CD14-positive monocyte (primary cell): ENCODE measurements around the gene LPCAT4. TPM values are rescaled to one million over a fixed set of nuclear protein-coding genes. Genes with fewer than 3 reads are reported as not detected.

Experiments
- DNase-seq, 3 donors: peaks; one replicate each; pipeline ENCODE4 v3.0.0-alpha.2; 2011 to 2022
- H2AFZ ChIP-seq: 2 replicates; pipeline ENCODE4 v1.6.0; 2012; ENCODE audit warnings: mild to moderate bottlenecking, low read depth, low read length, inconsistent platforms; ENCODE audit not compliant: insufficient read depth, poor library complexity, severe bottlenecking
- H3K27ac ChIP-seq, 2 donors: 1 replicate in 1 of 2; 2 replicates in 1 of 2; pipeline ENCODE4 v1.5.1; 2012 to 2013; ENCODE audit warnings: low read length in 2 of 2, control low read depth in 1 of 2, inconsistent platforms in 1 of 2, low read depth in 1 of 2, mild to moderate bottlenecking in 1 of 2
- H3K27me3 ChIP-seq, 2 donors: one replicate each; pipeline versions ENCODE4 v1.6.0 to v1.6.1; 2011 to 2013; ENCODE audit warnings: low read length in 2 of 2; ENCODE audit not compliant: control insufficient read depth in 2 of 2, insufficient read depth in 2 of 2
- H3K36me3 ChIP-seq, 2 donors: replicated peaks in 1 of 2; 1 replicate in 1 of 2; 2 replicates in 1 of 2; pipeline versions ENCODE4 v1.5.1 to v1.6.1; 2012 to 2013; ENCODE audit warnings: low read length in 2 of 2, control low read depth in 1 of 2, inconsistent platforms in 1 of 2, mild to moderate bottlenecking in 1 of 2; ENCODE audit not compliant: insufficient read depth in 2 of 2, control insufficient read depth in 1 of 2
- H3K4me1 ChIP-seq, 2 donors: 1 replicate in 1 of 2; 2 replicates in 1 of 2; pipeline versions ENCODE4 v1.5.1 to v1.6.1; 2012 to 2013; ENCODE audit warnings: low read length in 2 of 2, control low read depth in 1 of 2, inconsistent platforms in 1 of 2, mild to moderate bottlenecking in 1 of 2, moderate library complexity in 1 of 2; ENCODE audit not compliant: insufficient read depth in 2 of 2, control insufficient read depth in 1 of 2
- H3K4me2 ChIP-seq: replicated peaks from 2 replicates; pipeline ENCODE3; 2012; ENCODE audit warnings: low read length, moderate library complexity, mild to moderate bottlenecking; ENCODE audit not compliant: poor library complexity, severe bottlenecking; ENCODE audit errors: extremely low read depth
- H3K4me3 ChIP-seq, 3 experiments: fragments of 200-600 bp in 1 of 3; sonication (generic) in 1 of 3; replicated peaks in 1 of 3; 1 replicate in 2 of 3; 2 replicates in 1 of 3; pipeline ENCODE4 v1.5.1; 2011 to 2013; ENCODE audit warnings: low read length in 3 of 3, mild to moderate bottlenecking in 3 of 3, control low read depth in 2 of 3, low read depth in 2 of 3, inconsistent platforms in 1 of 3, moderate library complexity in 1 of 3
- H3K79me2 ChIP-seq: 2 replicates; pipeline ENCODE4 v1.6.0; 2012; ENCODE audit warnings: mild to moderate bottlenecking, control low read depth, inconsistent platforms, low read length, moderate library complexity; ENCODE audit not compliant: insufficient read depth
- H3K9ac ChIP-seq: 2 replicates; pipeline ENCODE4 v1.6.0; 2017; ENCODE audit warnings: low read length, mild to moderate bottlenecking; ENCODE audit not compliant: insufficient read depth, poor library complexity, severe bottlenecking
- H3K9me3 ChIP-seq, 2 donors: replicated peaks in 1 of 2; 1 replicate in 1 of 2; 2 replicates in 1 of 2; pipeline versions ENCODE4 v1.5.1 to v1.6.1; 2012 to 2013; ENCODE audit warnings: low read length in 2 of 2, control low read depth in 1 of 2; ENCODE audit not compliant: control insufficient read depth in 1 of 2, insufficient read depth in 1 of 2
- H4K20me1 ChIP-seq: 2 replicates; pipeline ENCODE4 v1.6.0; 2012; ENCODE audit warnings: mild to moderate bottlenecking, low read length, control low read depth, moderate library complexity; ENCODE audit not compliant: insufficient read depth
- H3K27ac Mint-ChIP-seq, 7 donors: one replicate each; pipeline ENCODE4 v1.8.0; 2020; ENCODE audit warnings: mild to moderate bottlenecking in 7 of 7, mixed read lengths in 7 of 7, moderate library complexity in 6 of 7, inconsistent platforms in 2 of 7
- H3K27me3 Mint-ChIP-seq, 3 donors: one replicate each; pipeline ENCODE4 v1.8.0; 2021 to 2022; ENCODE audit warnings: low read depth in 3 of 3, mild to moderate bottlenecking in 3 of 3, mixed read lengths in 3 of 3, moderate library complexity in 3 of 3, inconsistent platforms in 1 of 3
- H3K36me3 Mint-ChIP-seq, 2 donors: one replicate each; pipeline ENCODE4 v1.8.0; 2020; ENCODE audit warnings: mixed read lengths in 2 of 2, inconsistent platforms in 1 of 2, mild to moderate bottlenecking in 1 of 2
- H3K4me1 Mint-ChIP-seq: one replicate; pipeline ENCODE4 v1.8.0; 2020; ENCODE audit warnings: mild to moderate bottlenecking, mixed read lengths
- H3K4me3 Mint-ChIP-seq, 2 donors: one replicate each; pipeline ENCODE4 v1.8.0; 2020; ENCODE audit warnings: mild to moderate bottlenecking in 2 of 2, mixed read lengths in 2 of 2, moderate library complexity in 1 of 2
- H3K9me3 Mint-ChIP-seq, 7 donors: one replicate each; pipeline ENCODE4 v1.8.0; 2020 to 2022; ENCODE audit warnings: mixed read lengths in 7 of 7, mild to moderate bottlenecking in 6 of 7, moderate library complexity in 6 of 7, inconsistent platforms in 2 of 7
- WGBS: methylation state at CpG from one replicate; pipeline ENCODE4 v1.1.5; 2013; ENCODE audit warnings: missing lambda C conversion rate; ENCODE audit not compliant: insufficient coverage; 5-methylcytosine and 5-hydroxymethylcytosine counted together
- intact Hi-C, 2 donors: fragments of 100-400 bp; cut with micrococcal nuclease; formaldehyde crosslinking; loops; one replicate each; pipeline versions ENCODE4 v1.15.0 to v1.15.1; 2023
- polyA plus RNA-seq, 3 donors: library from polyadenylated mRNA; depleted of rRNA in 1 of 3; unstranded in 2 of 3; stranded (reverse) in 1 of 3; fragments of 300-500 nt in 2 of 3; fragments of >200 nt in 1 of 3; fragmentation: Illumina TruSeq in 2 of 3; gene quantifications; 1 replicate in 2 of 3; 2 replicates in 1 of 3; pipeline ENCODE4 v1.2.3, GENCODE V29; 2012 to 2021
- TF ChIP-seq, protein P1 (sequence below): fragments of 200-600 bp; IDR thresholded peaks from one replicate; pipeline ENCODE4 v1.8.0; 2022; ENCODE audit warnings: antibody characterized with exemption, mild to moderate bottlenecking

The LPCAT4 gene
- polyA plus RNA-seq, 3 donors, result 3.3 to 39.5 (median 4.2) TPM

DNA sequence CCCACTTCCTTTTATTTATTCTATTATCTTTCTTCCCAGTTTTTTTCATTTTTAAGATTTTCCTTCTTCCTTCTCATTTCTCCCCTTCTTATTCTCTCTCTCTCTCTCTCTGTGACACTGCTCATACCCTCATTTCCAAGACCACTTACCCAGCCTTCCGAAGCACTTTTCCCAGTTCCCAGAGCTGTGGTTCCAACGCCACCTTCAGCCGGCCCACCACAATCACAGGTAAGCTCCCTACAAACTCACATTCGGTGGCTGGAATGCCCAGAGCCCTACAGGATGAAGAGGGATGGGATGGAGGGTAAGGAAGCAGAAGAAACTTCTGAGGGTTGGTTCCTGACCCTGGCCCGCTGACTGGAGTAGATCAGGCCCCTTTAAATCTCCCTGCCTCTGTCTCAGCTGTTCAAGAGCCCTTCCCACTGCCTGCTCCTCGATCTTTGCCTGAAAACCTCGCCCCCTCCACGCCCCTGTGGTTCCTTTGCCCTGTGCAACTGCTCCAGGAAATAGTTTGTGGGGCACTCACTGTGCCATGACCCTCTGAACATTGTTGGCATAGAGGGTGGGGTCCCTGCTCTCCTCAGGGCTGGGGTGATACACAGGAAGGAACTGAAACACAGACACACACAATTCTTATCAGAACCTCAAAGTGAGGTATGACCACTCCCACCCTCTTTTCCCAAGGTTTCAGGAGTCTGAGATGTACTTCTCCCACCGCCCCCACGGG lies 4.8 kb downstream of the LPCAT4 start:
- Mint-ChIP-seq H3K27ac (peak overlapping the region in 3 of 7 donors; percentile 3 to 58 (median 21)), H3K9me3 (peaks cover 0 to 2% (median 0%) of the 10 kb centered on the region in 7 donors), H3K4me1 (peaks cover 18% of the 10 kb centered on the region), H3K4me3 (no peak overlapping the region), H3K27me3 (peaks cover 0 to 4% (median 2%) of the 10 kb centered on the region in 3 donors), H3K36me3 (peaks cover 26 to 42% of the 10 kb centered on the region in 2 donors)
- Histone ChIP-seq H3K9me3 (no peaks in the 10 kb centered on the region), H2AFZ (no peak overlapping the region), H4K20me1 (no peaks in the 10 kb centered on the region), H3K9ac (no peak overlapping the region), H3K79me2 (peaks cover 3% of the 10 kb centered on the region), H3K4me3 (no peak overlapping the region), H3K4me1 (peaks cover 11 to 13% of the 10 kb centered on the region in 2 donors), H3K36me3 (peaks cover 13 to 56% of the 10 kb centered on the region in 2 donors), H3K4me2 (no peak overlapping the region), H3K27ac (no peak overlapping the region), H3K27me3 (no peaks in the 10 kb centered on the region)
- DNase-seq, result no peak
- 90% methylated on average over 2 of the region's 10 CpGs for WGBS
- intact Hi-C loops, result loop anchor here (10.0 kb wide), 3 partner anchors 77 to 223 kb away; partner anchors contain the start of gene GOLGA8B (in 1 of the 2)
- TF ChIP-seq, protein P1, sequence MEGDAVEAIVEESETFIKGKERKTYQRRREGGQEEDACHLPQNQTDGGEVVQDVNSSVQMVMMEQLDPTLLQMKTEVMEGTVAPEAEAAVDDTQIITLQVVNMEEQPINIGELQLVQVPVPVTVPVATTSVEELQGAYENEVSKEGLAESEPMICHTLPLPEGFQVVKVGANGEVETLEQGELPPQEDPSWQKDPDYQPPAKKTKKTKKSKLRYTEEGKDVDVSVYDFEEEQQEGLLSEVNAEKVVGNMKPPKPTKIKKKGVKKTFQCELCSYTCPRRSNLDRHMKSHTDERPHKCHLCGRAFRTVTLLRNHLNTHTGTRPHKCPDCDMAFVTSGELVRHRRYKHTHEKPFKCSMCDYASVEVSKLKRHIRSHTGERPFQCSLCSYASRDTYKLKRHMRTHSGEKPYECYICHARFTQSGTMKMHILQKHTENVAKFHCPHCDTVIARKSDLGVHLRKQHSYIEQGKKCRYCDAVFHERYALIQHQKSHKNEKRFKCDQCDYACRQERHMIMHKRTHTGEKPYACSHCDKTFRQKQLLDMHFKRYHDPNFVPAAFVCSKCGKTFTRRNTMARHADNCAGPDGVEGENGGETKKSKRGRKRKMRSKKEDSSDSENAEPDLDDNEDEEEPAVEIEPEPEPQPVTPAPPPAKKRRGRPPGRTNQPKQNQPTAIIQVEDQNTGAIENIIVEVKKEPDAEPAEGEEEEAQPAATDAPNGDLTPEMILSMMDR, result no peak

DNA sequence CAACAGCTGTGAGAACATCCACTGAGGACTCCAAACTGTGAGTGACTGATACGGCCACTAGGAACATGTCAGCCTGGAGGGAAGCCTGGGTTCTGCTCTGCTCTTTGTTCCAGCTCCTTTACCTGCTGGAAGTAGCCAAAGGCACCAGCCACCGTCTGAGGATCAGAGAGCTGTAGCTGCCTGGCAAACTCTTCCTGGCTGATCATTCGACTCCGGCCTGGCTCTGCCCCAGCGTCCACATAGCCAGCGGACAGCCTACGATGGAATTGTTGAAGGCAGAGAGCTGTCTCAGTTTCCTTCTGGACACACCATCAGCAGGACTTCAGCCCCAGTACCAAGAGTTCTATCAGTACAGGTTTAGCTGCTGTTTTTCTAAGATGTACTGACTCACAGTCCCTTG lies 5.7 kb downstream of the LPCAT4 start:
- peaks cover 11% of the 10 kb centered on the region in 2 donors for H3K4me1 ChIP-seq
- TF ChIP-seq, protein P1, result no peak
- no peak overlapping the region for H2AFZ ChIP-seq
- H3K4me2 ChIP-seq, result no peak overlapping the region
- Mint-ChIP-seq H3K36me3 (peaks cover 26 to 42% of the 10 kb centered on the region in 2 donors), H3K4me1 (peaks cover 14% of the 10 kb centered on the region), H3K27me3 (peaks cover 0 to 4% (median 2%) of the 10 kb centered on the region in 3 donors), H3K9me3 (no peaks in the 10 kb centered on the region), H3K4me3 (no peak overlapping the region), H3K27ac (no peak overlapping the region)
- intact Hi-C loops, result loop anchor here (10.0 kb wide), 3 partner anchors 76 to 224 kb away; partner anchors contain the start of gene GOLGA8B (in 1 of the 2)
- no peak overlapping the region for H3K4me3 ChIP-seq
- no peak overlapping the region for H3K9ac ChIP-seq
- H3K79me2 ChIP-seq, result peaks cover 3% of the 10 kb centered on the region
- H3K27me3 ChIP-seq, result no peaks in the 10 kb centered on the region
- no peaks in the 10 kb centered on the region for H3K9me3 ChIP-seq
- 88% methylated on average over 7 of the region's 7 CpGs for WGBS
- no peaks in the 10 kb centered on the region for H4K20me1 ChIP-seq
- H3K27ac ChIP-seq, result no peak overlapping the region
- DNase-seq, result no peak
- peaks cover 13 to 61% of the 10 kb centered on the region in 2 donors for H3K36me3 ChIP-seq
